ENCODE measurements around the gene STMN3.

GRCh38 chr20:63685269-63686026 lies 32.2 kb upstream of the STMN3 start:
- TF ChIP-seq POLR2A (IDR thresholded peaks at IDR 0.05) = no peak
- no peak for TF ChIP-seq CTCF (IDR thresholded peaks at IDR 0.05)
